Measurements from ENCODE around the gene STX11.

STX11 gene

GRCh38 chr6:144139817-144140216, 10.5 kb upstream of the STX11 start:
- no peak overlapping the region for H3K4me3 ChIP-seq (ENCODE audit: low read depth, low read length)

GRCh38 chr6:144140867-144141266, 9.4 kb upstream of the STX11 start:
- no peak for TF ChIP-seq CTCF (IDR thresholded peaks at IDR 0.05; ENCODE audit: borderline replicate concordance, insufficient read depth, low read depth, low read length)
- H3K4me3 ChIP-seq (ENCODE audit: low read depth, low read length): no peak overlapping the region

More at GRCh38 chr6:144139817-144140216, 10.5 kb upstream of the STX11 start:
- no peak for TF ChIP-seq CTCF (IDR thresholded peaks at IDR 0.05; ENCODE audit: borderline replicate concordance, insufficient read depth, low read depth, low read length)

GRCh38 chr6:144141470-144141869, 8.8 kb upstream of the STX11 start:
- no peak for TF ChIP-seq CTCF (IDR thresholded peaks at IDR 0.05; ENCODE audit: borderline replicate concordance, insufficient read depth, low read depth, low read length)
- no peak overlapping the region for H3K4me3 ChIP-seq (ENCODE audit: low read depth, low read length)

- TF ChIP-seq CTCF (IDR thresholded peaks at IDR 0.05; ENCODE audit: borderline replicate concordance, insufficient read depth, low read depth, low read length): no peak
- H3K4me3 ChIP-seq (ENCODE audit: low read depth, low read length): no peak overlapping the region
These were observed 7.2 kb upstream of the STX11 start for GRCh38 chr6:144143106-144143505.

GRCh38 chr6:144143878-144144277, 6.4 kb upstream of the STX11 start:
- no peak overlapping the region for H3K4me3 ChIP-seq (ENCODE audit: low read depth, low read length)
- TF ChIP-seq CTCF (IDR thresholded peaks at IDR 0.05; ENCODE audit: borderline replicate concordance, insufficient read depth, low read depth, low read length): no peak

- TF ChIP-seq CTCF (IDR thresholded peaks at IDR 0.05; ENCODE audit: borderline replicate concordance, insufficient read depth, low read depth, low read length): no peak
- H3K4me3 ChIP-seq (ENCODE audit: low read depth, low read length): no peak overlapping the region
These were observed 5.3 kb upstream of the STX11 start for GRCh38 chr6:144144996-144145395.

- H3K4me3 ChIP-seq (ENCODE audit: low read depth, low read length): no peak overlapping the region
- TF ChIP-seq CTCF (IDR thresholded peaks at IDR 0.05; ENCODE audit: borderline replicate concordance, insufficient read depth, low read depth, low read length): no peak
These were observed 4.8 kb upstream of the STX11 start for GRCh38 chr6:144145541-144145940.
